Type B pancreatic cell (in vitro differentiated cells): ENCODE data around the gene PDLIM5. TPM values are rescaled to one million over a fixed set of nuclear protein-coding genes. Genes with fewer than 3 reads are reported as not detected.
A peak's percentile ranks its signal among the peaks of the same experiment; 100 is the strongest.

Experiments used
- DNase-seq: peaks from one replicate; pipeline ENCODE4 v3.0.0; 2021; ENCODE audit warnings: mixed read lengths; ENCODE audit not compliant: unreplicated experiment; ENCODE audit errors: extremely low spot score
- H3K27ac Mint-ChIP-seq: 2 replicates; pipeline ENCODE4 v1.8.0; 2021; ENCODE audit warnings: mild to moderate bottlenecking, mixed read lengths
- H3K27me3 Mint-ChIP-seq: 2 replicates; pipeline ENCODE4 v1.8.0; 2021; ENCODE audit warnings: mixed read lengths
- H3K36me3 Mint-ChIP-seq: 2 replicates; pipeline ENCODE4 v1.8.0; 2021; ENCODE audit warnings: mixed read lengths
- H3K4me1 Mint-ChIP-seq: one replicate; pipeline ENCODE4 v1.8.0; 2021; ENCODE audit warnings: mixed read lengths; ENCODE audit not compliant: unreplicated experiment
- H3K4me3 Mint-ChIP-seq: 2 replicates; pipeline ENCODE4 v1.8.0; 2021; ENCODE audit warnings: mild to moderate bottlenecking, mixed read lengths
- H3K9me3 Mint-ChIP-seq: 2 replicates; pipeline ENCODE4 v1.8.0; 2021; ENCODE audit warnings: mixed read lengths
- CTCF ChIP-seq: fragments of 200-600 bp; sonication (generic); conservative IDR thresholded peaks from 2 replicates; pipeline ENCODE4 v1.5.0; 2021; ENCODE audit warnings: antibody characterized with exemption, mild to moderate bottlenecking
- total RNA-seq: library from RNA; stranded (reverse); gene quantifications from 2 replicates; pipeline ENCODE4 v1.2.1, GENCODE V29; 2021; ENCODE audit warnings: low replicate concordance

Gene PDLIM5
- total RNA-seq, 1 donor from 2014 or later = 76.7 TPM

- Mint-ChIP-seq H3K27ac (no peak overlapping the region), H3K27me3 (no peaks in the 10 kb centered on the region), H3K36me3 (peaks cover 3% of the 10 kb centered on the region)
Observed at GRCh38 chr4:94566420-94566819, 114.7 kb downstream of the PDLIM5 start.

GRCh38 chr4:94567811-94568210 lies 116.1 kb downstream of the PDLIM5 start:
- no peak overlapping the region for H3K4me3 Mint-ChIP-seq
- no peaks in the 10 kb centered on the region for H3K27me3 Mint-ChIP-seq
- no peaks in the 10 kb centered on the region for H3K36me3 Mint-ChIP-seq
- no peaks in the 10 kb centered on the region for H3K9me3 Mint-ChIP-seq
- no peak for DNase-seq
- H3K27ac Mint-ChIP-seq = no peak overlapping the region
- peaks cover 17% of the 10 kb centered on the region for H3K4me1 Mint-ChIP-seq
- TF ChIP-seq CTCF = no peak

More at GRCh38 chr4:94566420-94566819, 114.7 kb downstream of the PDLIM5 start:
- no peak for DNase-seq
- H3K9me3 Mint-ChIP-seq = no peaks in the 10 kb centered on the region
- peaks cover 12% of the 10 kb centered on the region for H3K4me1 Mint-ChIP-seq
- TF ChIP-seq CTCF = no peak
- H3K4me3 Mint-ChIP-seq = no peak overlapping the region

GRCh38 chr4:94570558-94570957 lies 118.8 kb downstream of the PDLIM5 start:
- DNase-seq = no peak
- H3K4me1 Mint-ChIP-seq = peaks cover 20% of the 10 kb centered on the region

DNA sequence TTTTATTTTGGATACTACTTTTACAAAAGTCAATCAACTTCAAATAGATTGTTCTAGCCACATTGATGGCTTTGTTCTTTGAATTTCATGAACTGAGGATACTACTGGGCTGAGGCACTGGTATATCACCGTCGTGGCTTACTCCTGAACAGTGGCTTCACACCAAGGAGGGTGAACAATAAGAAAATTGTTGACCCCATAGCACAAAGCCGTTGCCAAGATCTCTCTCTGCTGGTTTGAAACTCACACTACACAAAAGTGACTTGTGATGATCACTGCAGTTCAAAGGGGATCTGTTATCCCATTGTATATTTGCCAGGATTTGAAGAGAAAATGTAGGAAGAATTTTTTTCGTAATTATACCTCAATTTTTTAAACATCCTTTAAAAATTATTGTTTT lies 119.6 kb downstream of the PDLIM5 start:
- Mint-ChIP-seq H3K36me3 (peaks cover 4% of the 10 kb centered on the region), H3K4me1 (peaks cover 27% of the 10 kb centered on the region), H3K4me3 (no peak overlapping the region), H3K27ac (no peak overlapping the region), H3K27me3 (no peaks in the 10 kb centered on the region), H3K9me3 (no peaks in the 10 kb centered on the region)
- no peak for DNase-seq
- peak; percentile 45 for TF ChIP-seq CTCF

More at GRCh38 chr4:94570558-94570957, 118.8 kb downstream of the PDLIM5 start:
- no peaks in the 10 kb centered on the region for H3K9me3 Mint-ChIP-seq
- no peaks in the 10 kb centered on the region for H3K27me3 Mint-ChIP-seq
- H3K36me3 Mint-ChIP-seq = no peaks in the 10 kb centered on the region
- TF ChIP-seq CTCF = no peak
- H3K27ac Mint-ChIP-seq = no peak overlapping the region
- no peak overlapping the region for H3K4me3 Mint-ChIP-seq

DNA sequence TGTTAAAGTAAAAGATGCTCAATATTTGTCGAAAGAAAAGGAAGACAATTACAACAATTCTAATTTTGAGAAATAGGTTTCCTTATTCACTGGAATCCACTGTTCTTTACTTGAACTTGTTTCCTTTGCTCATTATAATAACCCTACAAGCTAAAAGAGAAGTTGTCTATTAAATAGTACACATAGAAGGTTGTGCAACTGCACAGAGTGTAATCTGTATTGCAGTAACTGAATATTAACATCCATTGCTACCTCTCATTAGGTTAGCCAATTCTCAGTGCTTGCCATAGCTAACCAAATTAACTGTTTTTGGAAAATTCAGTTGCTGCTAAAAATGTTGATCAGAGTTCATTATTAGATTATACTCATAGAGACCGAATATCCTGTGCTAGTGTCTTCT lies 120.0 kb downstream of the PDLIM5 start:
- Mint-ChIP-seq H3K27ac (no peak overlapping the region), H3K27me3 (no peaks in the 10 kb centered on the region), H3K4me1 (peaks cover 28% of the 10 kb centered on the region), H3K36me3 (peaks cover 5% of the 10 kb centered on the region), H3K9me3 (no peaks in the 10 kb centered on the region), H3K4me3 (no peak overlapping the region)
- no peak for DNase-seq
- TF ChIP-seq CTCF = no peak

GRCh38 chr4:94574050-94574449 lies 122.3 kb downstream of the PDLIM5 start:
- no peak for TF ChIP-seq CTCF
- Mint-ChIP-seq H3K9me3 (no peaks in the 10 kb centered on the region), H3K4me1 (peaks cover 28% of the 10 kb centered on the region), H3K27ac (no peak overlapping the region), H3K27me3 (no peaks in the 10 kb centered on the region), H3K36me3 (peaks cover 5% of the 10 kb centered on the region), H3K4me3 (no peak overlapping the region)
- no peak for DNase-seq
